HG03575 (cell line): ENCODE results near the gene C11orf16.
"Not testable (repeated sequence)": the region's sequence is repeated elsewhere in the genome, so short reads cannot be mapped to it uniquely, and the experiment has no call there.

Experiments used
- ATAC-seq: cut with Tn5 transposase; IDR thresholded peaks from one replicate; pipeline ENCODE4 v1.9.1; 2021; ENCODE audit not compliant: unreplicated experiment, insufficient number of reproducible peaks, low FRiP score; ENCODE audit errors: extremely low read depth

The C11orf16 gene

DNA sequence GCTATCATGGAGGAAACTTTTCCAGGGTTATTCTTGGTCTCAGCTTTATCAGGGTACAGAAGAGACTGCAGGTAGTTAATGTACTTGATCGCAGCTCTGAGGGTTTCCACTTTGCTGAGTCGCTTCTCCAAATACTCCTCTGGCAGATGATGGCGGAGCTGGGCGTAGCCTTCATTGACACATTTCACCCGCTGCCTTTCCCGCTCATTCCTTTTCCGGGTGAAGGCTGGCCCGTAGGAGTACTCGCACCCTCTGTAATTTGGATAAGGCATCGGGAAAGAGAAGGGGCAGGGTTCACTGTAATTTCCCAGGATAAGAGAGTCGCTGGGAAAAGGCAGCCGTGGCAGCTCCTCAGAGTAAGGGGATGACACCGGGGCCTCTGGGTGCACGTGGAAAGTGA is 4.9 kb upstream of the C11orf16 start:
- ATAC-seq = no peak

DNA sequence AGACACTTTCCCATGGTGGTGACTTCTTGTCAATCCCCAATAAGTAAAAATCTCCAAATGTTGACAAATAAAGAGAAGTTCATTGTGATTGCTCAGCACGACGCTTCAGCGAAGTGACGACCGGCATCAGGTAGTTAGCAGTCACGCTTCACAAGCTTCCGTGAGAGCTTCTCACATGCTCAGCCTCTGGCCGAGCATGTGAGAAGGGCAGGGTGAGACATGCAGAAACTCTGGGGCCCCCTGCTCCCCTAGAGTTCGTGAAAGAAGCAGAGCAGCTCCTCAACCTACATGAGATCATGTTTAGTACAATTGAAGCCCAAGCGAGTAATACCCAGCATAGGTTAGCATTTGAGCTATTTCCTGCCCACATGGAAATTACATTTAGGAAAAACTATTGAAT is 4.4 kb upstream of the C11orf16 start:
- no peak for ATAC-seq

DNA sequence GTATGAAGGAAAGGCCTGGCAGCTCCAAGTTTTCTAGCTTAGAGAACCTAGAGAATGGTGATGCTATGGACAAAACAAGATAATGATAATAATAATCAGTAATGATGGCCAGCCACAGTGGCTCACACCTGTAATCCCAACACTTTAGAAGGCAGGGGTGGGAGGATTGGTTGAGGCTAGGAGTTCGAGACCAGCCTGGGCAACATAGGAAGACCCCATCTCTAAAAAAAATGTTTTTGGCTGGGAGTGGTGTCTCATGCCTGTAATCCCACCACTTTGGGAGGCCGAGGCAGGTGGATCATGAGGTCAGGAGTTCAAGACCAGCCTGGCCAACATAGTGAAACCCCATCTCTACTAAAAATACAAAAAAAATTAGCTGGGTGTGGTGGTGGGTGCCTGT is 3.0 kb upstream of the C11orf16 start:
- not testable (repeated sequence) for ATAC-seq

DNA sequence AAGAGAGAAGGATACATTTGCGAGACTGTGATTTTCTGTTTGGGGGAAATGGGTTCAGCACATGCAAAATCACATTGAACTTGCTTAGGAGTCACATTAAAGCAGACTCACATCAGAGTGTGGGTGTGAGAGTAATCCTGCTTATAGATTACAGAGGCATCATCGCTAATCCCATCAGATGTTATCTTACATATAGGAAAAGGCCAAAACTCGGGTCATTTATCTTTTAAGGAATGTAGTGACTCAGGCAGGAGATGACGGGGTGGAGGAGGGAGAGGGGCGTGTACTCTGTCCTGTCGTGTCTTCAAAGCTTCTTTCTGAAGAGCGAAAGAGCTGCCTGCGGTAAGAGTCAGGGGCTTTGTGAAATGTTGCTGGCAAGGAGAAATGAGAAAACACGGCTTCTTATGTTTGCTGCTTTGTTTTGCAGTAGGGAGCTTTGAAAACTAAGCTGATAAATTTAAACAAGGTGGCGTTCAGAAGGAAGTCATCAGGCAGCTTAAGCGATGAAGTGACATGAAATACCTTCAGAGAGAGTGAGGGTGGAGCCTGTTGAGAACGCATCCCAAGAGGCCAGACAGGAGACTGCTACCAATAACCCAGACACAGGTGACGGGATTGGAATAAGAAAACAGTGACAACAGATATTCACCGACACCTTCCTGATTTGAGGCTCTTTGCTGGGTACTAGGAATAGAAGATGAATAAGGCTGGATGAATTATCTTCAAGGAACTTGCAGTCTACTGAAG is 2.2 kb upstream of the C11orf16 start:
- no peak for ATAC-seq

DNA sequence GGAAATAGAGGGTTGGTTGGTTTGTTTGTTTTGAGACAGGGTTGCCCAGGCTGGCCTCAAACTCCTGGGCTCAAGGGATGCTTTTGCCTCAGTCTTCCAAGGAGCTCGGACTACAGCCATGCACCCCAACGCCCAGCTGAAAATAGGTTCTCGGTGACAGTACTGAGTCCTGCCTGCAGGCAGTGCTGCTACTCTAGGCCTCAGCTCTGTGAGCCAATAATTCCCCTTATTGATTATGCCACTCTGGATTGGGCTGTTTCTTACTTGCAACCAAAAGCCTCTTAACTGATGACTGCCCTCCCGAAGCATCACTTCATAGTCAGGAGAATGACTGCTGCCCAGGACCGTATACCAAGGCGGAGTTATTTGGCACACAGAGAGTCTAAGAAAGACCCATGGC is 1.2 kb upstream of the C11orf16 start:
- no peak for ATAC-seq

DNA sequence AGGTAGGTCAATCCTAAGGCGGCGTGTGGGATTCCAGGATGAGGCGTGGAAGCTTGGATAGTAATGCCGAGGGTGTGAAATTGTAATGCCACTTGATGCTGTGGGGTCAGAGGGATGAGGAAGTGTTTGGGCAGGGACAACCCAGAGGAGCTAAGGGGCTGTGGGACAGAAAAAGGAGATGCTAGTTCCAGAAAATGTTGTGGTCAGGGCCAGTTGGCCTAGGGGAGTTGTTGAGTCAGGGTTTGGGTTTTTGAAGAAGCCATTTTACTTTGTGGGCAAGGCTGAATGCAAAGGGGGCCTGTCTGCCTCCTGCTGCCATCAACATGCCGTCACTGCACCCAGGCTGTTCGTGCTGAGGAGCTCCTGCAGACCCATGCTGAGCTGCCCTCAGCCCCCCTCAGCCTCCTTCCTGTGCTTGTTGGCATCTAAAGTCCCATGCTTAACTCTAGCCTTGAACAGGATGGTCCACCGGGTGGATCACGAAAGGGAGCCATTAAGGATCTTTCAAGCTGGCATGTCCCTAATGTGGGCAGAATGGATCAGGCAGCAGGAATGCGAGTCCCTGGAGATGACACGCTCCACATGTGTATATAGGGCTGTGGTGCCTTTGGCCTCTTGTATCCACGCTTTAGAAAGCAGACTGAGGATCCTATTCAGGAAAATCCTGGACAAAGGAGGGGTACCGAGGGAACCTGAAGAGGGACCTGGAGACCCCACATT is 2.1 kb downstream of the C11orf16 start:
- ATAC-seq = no peak

DNA sequence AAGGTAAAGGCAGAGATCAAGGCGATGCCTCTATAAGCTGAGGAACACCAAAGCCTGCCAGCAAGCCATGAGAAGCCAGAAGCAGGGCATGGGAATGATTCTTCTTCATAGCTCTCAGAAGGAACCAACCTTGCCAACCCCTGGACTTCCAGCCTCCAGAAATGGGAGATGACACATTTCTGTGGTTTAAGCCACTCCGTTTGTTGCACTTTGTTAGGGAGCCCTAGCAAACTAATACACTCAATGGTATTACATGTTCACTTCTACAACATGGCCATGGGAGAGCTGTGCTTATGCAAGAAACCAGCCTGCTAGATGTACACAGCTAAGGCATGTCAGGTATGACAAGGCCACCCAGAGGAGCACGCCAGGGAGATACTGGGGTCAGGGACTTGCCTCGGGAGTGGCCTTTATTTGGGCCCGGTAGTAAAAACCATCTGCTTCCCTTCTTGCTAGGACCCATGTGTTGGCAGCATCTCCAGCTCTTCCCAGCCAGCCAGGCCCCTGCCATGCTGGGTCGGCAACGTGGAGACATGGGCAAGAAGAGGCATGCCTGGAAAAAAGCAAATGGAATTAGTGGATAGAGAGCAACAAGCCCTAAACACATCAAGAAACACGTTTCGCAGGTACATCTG is 3.6 kb downstream of the C11orf16 start:
- ATAC-seq = no peak

DNA sequence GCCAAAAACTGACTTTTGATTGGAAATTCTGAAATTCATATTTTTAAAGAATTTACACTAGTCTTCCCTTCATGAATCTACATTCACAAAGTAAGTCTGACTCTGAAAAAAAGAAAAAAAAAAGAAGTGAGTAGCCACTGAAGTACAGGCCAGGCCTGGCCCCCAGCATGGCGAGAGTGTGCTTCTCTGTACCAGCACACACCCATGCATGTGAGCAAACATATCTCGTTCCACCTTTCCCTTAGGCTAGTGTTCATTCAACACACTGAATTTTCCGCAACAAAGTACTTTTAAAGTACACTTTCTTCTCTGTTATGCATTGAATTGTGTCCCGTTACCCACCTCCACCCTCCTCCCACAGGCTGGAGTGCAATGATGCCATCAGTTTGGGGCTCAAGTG is 4.5 kb downstream of the C11orf16 start:
- no peak for ATAC-seq

DNA sequence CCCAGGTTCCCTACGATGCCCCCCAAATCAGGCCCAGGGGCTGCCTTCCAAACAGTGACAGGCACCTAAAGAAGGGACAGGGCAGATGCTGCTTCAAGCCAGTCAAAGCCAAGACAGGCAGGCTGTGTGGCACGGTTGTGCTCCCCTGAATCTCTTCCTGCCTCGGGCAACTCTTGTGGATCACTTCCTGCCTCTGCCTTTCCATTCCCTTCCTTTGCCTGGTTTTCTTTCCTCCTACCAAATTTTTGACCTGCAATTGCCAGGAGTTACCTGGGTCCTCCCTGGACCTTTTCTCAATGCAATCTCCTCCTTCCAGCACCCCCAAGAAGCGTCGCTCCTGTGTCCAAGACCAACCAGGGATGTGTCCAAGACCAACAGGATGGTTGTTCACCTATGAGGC is 5.5 kb downstream of the C11orf16 start:
- no peak for ATAC-seq

DNA sequence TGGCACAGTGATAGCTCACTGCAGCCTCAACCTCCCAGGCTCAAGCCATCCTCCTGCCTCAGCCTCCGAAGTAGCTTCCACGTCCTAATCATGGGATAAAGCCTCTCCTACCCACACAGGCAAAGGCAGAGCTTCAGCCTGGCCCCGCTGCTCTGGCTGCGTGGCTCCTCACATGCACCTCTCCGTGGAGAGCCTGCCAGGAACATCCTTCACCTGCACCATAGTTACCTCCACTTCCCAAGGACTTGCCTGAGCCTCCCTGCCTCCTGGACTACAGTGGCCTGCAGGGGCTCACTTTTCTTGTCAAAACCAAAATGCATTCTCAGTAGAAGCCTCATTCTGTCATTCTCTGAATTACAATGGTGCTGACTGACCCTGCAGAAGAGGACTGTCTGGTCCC is 6.5 kb downstream of the C11orf16 start:
- no peak for ATAC-seq

DNA sequence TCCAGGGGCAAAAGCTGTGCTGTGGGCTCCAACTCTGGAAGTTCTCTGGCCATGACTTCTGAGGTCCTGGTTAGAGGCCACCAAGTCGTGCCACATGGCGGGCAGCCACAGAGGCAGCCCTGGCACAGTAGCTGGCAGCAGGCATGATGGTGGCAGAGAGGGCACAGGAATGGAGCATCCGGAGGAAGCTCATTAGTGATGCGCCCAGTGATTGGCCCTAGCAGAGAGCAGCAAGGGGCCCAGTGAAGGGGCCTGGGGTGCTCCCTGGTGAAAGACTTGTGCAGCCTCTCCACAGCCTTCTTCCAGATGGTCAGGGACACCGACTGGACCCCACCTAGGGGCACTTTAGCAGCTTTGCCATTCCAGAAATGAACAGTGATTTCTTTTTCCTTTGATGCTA is 7.0 kb downstream of the C11orf16 start:
- no peak for ATAC-seq

DNA sequence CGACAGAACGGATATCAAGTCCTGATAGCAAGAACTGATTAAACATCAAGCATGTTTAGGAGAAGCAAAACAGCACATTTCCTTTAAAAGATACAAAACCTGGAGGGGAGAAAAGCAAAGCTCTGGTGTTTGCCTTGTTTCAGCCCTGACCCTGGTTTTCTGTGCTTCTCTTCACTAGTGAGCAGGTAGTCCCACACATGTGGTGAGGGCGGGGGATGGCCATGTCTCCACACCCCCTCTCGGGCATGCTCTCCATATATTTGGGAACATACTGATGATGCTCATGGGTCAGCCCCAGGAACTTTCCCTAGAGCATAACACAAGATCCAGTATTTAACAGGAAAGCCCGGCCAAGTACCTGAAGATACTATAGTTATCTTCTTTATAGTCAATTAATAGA is 10.1 kb downstream of the C11orf16 start:
- no peak for ATAC-seq

DNA sequence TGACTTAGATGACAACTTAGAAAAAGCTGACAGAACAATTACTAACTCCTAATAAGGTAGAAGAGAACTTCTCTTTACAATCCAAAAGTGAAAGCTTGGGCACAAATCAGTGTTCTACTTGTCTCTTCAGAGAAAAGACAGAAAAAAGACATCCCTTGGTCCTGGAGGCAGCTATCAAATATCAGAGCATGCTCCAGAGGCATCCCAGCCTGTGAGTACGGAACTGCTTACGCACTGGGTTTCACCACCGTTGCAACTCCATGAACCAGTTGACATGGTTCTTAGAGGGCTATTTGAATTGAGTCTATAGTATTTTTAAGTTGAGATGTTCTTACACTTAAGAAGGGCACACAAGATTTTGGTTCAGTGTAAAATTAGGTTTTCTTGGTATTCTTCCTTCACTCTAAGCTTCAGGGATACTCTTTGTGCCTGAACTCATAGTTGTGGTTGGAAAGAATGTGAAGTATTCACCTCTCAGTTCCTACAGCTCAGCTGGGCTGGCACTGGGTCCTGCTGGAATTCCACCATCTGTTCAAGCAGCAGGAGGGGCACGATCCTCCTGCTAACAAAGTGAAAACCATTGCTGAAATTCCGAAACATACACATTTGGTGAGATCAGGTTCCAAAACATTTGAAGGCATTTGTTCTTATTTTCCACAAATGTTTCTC is 15.5 kb downstream of the C11orf16 start:
- no peak for ATAC-seq

DNA sequence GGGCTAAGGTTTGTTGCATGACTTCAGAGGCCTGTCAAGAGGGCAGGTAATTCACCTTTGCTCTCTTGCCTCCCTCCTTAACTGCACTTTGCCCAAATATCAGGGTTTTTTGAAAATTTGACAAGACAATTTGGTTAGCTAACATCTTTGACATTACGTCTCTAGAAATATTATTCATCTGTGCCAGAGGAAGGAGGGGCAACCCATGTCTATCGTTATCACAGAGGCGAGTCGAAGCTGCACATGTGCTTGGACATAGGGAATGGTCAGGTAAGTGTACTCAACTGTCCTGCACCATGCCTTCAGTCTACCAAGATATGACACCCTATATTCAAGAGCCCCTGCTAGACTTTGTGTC is 18.1 kb downstream of the C11orf16 start:
- ATAC-seq = no peak

DNA sequence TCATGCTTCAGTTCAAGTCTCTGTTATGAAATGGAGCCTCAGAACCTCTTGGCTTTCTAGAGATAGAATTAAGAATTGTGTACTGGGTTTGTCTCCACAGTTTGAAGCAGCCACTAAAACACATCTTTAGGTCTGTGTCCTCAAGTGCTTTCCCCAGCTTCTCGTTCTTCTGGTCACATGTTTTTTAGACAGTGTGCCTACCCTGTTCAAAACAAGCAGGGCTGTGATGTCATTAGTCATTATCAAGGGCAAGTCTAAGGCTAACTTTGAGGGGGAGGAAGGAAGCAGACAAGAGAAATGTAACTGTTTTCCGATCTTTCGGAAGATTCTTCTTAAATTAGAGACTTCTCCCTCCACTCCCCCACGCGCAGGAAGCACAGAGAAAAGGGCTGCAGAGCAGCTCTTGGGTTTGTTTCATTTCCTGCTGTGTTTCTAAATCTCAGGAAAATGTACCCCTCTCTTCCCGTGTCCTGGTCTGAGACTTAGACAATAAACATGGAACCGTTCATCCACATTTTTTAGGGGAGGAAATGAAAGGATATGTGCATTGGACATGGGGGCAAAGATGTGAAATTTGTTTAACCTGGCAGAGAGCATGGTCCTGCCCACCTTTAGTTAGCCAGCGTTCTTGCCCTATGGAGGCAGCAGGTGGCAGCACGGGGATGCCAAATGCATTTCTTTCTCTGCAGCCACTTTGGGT is 18.6 kb downstream of the C11orf16 start:
- ATAC-seq = no peak

DNA sequence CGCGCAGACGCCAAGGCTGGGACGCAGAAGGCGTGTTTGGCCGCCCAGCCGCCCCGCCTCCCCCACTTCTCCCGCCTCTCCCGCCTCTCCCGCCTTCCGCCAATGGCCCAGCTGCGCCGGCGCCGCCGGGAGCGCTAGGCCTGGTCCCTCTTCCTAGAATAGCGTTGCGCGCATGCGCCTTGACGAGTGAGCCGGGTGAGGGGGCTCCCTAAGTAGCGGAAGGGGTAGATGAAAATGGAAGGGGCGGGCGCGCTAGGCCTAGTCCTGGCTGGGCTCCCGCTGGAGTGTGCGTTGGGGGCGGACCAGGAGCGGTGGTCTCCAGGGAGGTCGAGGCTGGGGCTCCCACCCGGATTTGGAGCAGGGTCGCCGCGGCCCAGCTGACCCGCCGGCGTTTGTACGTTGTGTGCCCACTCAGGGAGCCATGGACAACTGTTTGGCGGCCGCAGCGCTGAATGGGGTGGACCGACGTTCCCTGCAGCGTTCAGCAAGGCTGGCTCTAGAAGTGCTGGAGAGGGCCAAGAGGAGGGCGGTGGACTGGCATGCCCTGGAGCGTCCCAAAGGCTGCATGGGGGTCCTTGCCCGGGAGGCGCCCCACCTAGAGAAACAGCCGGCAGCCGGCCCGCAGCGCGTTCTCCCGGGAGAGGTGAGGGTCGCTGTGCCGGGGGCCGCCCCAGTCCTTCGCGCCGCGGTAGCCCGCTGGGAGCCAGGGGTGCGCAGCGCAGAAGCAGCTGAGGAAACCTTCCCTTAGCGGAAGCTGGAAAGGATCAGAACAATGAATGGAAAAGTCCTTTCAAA is 21.5 kb downstream of the C11orf16 start, which contains the start of gene AKIP1:
AKIP1 (plus strand) TSS at position 161 of the 795 bp plus-strand sequence; CDS start at position 422, 261 bp downstream.
- ATAC-seq = no peak

DNA sequence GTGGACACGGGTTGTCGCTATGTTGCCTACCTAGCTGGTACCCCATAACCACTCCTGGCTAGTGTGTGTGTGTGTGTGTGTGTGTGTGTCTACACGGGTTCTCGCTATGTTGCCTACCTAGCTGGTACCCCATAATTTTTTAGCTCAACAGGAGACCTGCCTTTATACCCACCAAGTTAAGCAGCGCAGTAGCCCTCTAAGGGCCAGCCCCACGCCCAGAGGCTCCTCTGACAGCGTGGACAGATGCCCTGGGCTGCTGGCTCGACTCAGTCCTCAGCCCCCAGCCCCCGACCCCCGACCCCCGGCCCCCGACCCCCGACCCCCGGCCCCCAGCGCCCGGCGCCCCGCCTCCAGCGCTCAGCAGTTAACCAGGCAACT is 22.1 kb downstream of the C11orf16 start:
- no peak for ATAC-seq

DNA sequence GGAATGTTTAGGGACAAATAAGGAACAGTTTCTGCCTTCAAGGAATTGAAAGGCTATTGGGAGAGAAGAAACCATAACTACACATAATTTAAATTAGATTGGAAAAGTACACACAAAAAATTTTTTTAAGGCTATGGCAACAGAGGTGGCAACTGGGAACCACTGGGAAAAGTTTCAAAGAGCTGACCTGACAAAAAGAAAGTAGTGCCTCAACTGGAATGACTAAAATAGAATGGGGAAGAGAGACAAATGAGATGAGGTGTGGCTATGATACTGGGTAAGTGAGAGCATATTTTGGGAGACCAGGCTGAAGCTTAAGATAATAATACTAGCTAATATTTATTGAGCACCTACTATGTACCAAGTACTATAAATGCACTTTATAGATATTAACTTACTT is 24.6 kb downstream of the C11orf16 start:
- no peak for ATAC-seq
